ENCODE data around the gene COL1A1.

COL1A1 gene

DNA sequence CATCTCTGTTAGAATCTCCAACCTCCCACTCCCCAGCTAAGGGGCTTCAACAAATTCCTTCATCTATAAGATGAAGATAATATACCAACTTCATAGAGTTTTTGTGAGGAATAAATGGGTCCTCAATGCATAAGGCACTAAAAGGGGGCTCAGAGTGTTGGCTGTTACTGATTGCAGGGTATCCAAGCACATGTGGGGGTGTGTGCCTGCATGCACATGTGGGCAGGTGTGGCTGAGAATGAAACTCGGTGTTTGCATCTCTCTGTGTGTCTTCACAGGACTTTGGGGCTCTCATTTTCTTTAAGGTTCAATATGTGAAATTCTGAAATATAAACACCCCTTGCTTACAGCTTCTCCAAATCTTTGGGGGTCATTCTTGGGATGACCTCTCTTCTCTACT is 46.8 kb downstream of the COL1A1 start:
- no peak for DNase-seq (ENCODE audit: low read depth in 2 of 2)

DNA sequence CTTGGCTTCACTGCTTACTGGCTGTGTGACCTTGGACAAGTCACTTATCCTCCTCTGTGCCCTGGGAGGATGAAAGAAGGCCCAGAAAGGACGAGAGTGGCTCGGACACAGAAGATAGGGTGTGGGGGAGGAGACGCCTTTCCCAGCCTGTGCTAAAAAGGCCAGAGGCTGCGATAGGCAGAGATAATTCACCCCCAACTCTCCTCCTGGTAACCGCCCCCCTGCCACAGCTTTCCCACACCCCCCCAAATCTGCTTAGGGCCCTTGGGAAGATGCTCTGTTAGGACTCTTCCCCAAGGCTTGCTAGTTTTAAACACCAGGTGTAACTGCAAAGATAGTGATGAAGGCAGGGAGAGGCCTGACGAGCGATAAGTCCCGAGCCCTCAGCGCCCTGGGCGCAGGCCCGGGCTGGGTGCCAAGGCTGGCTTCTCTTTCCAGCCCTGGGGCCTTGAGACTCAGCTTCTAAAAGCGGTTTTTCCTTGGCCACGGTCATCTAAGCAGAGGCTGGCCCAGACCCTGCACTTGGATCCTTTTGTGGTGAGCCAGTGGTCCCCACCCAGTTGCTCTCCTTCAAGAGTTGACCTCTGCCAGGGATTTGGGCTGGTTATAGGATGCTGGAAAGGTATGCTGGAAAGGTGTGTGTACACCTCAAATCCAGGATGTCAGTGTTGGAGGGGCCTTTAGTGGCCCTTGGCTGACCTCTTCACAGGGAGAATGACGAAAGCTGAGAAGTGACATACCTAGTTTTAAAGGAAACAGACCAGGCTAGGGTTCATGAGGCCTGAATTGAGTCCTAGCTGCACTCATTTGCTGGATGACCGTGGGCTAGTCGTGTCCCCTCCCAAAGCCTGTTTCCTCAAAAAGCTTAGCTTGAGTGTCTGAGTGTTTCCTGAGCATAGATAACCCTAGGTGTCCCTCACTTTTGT is 47.5 kb downstream of the COL1A1 start:
- no peak for DNase-seq (ENCODE audit: low read depth in 2 of 2)

DNA sequence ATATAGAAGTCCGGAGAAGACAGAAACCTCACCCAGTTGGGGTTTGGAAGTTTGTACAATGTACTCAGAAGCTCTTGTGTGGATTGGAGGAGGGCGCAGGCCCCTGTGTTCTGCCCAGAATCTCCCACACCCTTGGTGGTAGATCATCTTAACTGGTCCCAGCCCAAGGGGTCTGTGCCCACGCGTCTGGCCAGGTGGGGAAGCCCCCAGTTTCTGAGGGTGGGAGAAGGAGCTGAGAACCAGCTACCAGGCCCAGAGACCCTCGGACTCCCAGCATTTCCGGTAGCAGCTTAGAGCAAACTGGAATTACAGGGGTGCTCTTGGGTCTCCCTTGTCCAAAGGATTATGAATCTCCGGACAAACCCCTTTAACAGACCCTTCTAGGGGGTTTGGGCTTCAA is 48.7 kb downstream of the COL1A1 start:
- DNase-seq (ENCODE audit: low read depth in 2 of 2), result no peak

DNA sequence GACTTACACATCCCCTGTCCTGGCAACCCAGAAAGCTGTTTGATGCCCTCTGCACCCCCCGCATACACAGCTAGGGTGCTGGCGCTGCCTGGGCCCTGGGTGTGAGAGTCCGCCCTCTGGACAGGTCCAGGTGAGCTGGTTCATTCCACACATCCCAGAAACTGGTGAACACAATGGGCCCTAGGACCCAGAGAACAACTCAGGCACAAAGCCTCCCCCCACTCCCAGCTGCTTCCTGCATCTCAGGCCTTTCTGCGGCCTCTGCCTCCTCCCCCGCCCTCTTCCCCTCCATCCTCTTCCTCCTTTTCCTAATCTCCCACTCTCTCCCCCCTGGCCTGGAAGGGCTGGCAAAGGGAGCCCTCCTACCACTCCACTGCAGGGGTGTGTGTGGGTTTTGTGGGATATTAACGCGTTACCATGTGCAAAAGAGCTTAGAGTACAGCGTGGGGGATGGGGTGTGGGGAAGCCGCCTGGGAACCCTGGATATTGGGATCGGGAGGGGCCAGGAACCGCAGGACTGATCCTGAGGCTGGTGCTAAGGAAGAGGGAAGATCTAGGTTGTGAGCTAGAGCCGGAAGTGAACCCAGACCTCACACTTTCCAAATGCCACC is 49.4 kb downstream of the COL1A1 start:
- no peak for DNase-seq (ENCODE audit: low read depth in 2 of 2)

DNA sequence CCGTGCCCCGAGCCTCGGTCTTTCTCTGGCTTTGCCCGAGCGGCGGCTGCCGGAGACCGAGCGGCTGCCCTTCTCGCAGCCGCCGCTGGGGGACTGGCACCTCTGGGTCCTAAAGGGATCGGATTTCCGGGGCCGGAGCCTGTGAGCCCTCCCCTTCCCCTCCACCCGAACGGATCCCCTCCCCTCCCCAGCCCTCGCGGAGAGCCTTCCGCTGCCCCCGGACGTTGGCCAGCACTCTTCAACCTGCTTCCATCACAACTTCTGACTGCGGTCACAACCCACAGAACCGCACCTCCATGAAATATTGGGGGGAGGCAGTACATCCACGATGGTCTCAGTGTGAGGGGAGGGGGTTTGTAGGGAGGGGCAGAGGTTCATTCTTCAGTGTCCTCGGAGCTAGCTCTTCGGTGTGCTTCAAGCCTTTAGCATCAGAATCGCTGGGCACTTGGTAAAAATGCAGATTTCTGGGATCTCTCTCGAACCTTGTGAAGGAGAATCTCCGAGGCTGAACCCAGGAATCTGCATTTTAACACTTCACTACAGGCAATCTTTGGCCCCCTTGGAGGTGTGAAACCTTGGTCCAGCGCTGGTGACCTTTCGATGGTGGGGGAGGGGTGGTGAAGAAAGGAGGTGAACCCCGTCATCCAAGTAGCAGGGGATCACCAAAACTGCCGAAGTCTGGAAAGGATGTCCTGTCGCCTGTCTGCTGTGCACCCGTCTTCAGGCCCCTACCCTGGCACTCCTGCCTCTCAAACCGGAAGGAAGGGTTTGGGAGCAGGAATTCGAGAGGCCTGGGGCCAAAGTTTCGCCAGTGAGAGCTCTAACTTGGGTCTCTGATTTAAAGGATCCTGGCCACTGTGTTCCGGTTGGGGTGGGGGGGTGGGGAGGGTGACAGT is 50.1 kb downstream of the COL1A1 start:
- DNase-seq (ENCODE audit: low read depth in 2 of 2), result peak; percentile 45 to 72

DNA sequence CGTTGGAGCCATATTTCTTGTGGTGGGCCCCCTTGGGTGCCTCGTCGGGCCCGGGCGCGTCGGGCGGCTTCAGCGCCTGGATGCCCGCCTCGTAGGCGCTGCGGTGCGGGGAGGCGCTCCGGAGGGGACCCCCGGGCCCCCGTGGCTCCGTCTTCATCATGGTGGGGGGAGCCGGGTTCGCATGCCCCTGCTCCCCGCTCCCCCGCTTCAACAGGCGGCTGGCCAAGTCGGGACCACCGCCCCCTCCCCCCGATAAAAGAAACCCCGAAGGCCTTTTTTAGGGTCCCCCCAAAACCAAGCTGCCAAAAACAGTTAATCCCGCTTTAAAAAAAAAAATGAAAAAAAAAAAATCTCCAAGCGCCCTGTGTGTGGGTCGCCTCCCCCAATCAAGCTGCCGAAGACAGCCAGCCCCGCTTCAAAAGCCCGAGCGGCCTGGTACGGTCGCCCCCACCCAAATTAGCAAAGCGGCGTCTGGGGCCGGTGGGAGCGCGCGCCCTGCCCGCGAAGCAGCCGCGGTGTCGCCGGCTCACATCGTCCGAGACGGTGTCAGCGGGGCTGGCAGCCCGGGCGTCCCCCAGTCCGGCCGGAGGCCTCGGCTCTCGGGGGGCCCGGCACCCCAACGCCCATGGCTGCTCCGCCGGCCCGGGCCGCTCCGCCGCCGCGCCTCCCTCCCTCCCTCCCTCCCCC is 50.9 kb downstream of the COL1A1 start, which contains the start of gene PPP1R9B:
Gene PPP1R9B, minus strand, starts transcription at position 324 of the 687 bp plus-strand sequence. Its CDS starts 164 bp downstream, at position 160.
- no peak for DNase-seq (ENCODE audit: low read depth in 2 of 2)

DNA sequence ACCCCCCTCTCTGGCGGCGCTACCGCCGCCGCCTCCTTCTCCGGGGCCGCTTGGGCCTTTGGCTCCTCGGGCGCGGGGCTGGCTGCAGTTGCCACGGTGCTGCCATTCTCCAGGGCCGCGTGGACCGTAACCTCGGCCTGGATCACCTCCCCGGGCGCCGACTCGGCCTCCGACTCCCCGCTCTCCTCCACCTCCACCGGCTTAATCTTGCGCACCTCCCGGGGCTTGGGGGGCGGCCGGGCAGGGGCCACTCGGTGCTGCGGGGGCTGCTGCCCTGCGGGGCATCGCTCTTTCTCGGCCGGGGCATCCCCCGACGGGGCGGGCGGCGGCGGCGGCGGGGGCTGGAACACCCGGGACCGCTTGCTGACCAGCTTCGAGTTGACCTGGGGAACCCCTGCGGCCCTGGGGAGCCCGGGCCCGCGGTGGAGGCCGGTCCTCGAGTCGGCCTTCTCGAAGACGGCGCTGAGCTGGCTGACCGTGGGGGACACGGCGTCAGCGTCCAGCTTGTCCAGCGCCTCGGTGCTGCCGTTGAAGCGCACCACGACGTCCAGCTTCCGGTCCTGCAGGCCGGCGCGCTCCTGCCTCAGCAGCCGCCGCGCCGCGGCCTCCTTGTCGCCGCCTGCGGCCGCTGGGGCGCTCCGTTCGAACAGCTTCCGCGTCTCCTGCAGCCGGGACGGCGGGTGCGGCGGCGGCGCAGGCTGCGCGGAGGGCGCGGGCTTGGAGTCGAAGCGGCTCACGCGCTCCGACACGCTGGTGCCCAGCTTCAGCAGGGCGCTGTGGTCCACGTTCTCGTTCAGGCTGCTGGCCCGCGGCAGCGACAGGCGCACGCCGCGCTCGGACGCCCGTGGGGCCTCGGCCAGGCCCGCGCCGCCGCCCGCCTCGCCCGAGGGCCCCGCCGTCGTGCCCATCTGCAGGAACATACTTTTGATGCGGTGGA is 51.7 kb downstream of the COL1A1 start:
- DNase-seq (ENCODE audit: low read depth in 2 of 2), result no peak

DNA sequence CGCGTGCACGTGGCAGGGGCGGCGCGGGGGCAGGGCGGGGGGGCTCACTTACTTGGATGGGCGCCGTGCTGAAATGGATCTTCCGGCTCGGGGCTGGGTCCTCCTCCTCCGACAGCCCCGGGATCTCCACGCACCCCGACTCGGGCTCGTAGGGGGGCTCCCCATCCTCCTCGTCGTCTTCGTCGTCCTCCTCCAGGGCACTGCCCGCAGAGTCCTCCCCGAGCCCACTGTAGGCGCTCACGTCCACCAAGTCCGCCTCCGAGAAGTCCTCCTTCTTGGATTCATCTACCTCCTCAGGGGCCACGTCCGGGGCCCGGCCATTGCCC is 52.4 kb downstream of the COL1A1 start:
- no peak for DNase-seq (ENCODE audit: low read depth in 2 of 2)

DNA sequence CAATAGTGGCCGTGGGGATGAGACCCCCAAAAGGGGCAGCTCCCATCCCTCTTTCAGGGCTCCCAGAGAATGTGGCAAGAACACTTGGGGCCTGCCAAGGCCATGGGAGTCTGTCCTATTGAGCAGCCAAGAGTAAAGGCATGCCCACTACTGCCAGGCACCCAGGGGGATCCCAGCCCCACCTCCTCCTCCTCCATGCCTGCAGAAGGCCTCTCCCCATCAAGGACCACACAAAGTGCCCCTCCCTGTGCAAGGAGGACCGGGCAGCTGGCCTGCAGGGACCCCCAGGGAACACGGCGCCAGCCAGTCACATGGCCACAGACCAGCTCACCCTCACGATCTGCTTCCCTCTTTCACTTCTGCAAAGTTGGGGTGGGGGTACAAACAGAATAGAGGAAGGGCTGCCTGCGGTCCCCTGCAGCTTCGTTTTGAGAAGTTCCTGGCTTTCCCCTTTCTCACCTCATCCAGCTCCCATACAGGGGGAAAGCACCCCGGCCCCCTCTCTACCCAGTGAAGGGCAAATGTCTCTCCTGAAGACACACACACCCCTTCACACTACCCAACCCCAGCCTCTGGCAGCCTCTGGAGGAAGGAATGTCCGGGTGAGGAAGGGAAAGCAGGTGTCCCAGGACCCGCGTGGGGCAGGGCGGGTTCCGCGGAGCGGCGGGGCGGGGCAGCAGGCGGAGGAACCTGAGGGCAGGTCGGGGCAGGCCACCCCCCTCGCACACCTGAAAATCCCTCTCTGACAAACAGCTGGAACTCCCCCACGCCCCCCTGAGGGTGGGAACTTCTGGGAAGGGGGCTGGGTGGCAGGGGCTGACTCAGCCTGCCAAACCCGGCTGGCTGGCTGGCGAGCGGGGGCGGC is 53.0 kb downstream of the COL1A1 start:
- peak in 1 of 2 donors; percentile 83 for DNase-seq (ENCODE audit: low read depth in 2 of 2)

DNA sequence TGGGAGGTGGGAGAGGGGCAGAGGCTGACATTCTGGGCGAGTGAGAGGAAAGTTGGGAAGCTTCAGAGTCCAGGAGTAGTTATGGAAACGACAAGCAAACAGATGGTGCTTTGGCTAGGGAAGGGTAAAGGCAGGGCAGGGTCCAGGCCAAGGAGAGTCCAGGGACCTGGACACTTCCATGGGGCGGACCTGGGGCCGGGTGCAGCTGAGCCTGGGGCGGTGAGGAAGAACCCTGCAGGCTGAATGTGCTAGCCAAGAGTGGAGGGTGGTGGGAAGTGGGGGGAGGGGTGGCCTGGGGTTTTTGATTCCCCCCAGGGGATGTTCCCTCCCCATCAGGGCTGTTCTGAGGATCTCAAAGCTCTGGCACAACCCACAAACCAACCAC is 53.6 kb downstream of the COL1A1 start:
- no peak for DNase-seq (ENCODE audit: low read depth in 2 of 2)

DNA sequence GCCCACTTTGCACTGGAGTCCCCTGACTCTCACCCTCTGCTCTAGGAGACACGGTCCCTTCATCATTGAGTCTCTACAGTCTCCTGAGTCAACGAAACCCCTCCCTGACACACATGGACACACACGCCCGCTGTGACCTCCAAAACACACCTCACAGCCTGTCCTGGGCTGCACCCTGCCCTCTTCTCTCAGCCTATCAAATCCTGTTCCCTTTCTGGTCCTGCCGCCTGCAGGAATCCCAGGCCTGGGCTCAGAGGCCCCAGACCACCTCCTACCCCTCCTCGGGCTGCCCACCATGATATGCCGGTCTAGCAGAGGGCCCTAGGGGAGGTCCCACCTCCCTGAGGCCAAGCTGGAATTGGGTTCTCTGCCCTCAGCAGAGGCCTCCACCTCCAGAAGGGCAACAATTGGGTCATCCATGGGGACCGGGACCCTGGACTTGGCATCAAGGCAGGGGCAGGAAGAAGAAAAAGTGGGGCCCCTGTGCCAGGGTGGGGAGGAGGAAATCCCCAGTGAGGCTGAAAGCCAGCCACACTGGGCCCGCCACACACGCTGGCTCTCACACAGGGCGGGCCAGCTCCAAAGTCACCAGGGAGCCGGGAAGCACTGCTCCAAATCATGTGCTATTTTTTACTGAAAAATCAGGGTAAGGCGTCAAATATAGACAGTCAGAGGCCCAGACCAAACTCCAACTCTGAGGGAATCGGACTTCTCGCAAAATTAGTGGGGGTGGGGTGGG is 54.3 kb downstream of the COL1A1 start:
- no peak for DNase-seq (ENCODE audit: low read depth in 2 of 2)

DNA sequence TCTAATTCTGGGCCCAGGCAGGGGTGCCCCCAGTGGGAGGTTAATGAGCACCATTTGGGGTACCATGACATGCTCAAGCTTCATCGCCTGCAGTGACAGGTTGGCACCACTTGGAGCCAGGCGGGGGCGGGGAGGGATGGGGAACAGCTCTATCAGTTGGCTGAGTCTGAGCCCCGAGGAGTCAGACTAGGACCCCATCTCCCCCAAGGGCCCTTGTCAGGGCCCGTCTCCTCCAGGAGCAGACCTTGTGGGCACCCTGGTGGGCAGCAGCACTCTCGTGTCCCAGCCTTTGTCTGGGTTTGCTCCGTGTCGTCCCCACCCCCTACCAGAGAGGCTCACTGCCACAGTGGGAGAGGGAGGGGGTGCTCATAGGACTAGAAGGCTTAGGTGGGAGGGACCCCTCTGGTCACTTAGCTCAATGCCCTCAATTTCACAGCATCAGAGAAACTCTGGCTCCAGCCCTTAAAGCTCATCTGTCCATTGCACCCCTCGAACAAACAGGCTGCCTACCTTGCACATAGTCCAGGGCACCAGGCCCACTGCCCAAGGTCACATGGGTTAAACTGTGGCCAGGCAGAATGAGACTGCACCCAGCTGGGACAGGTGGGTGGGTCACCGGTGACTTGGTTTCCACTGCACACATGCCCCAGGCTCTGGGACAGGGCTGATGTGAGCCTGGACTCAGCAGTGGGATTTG is 55.1 kb downstream of the COL1A1 start:
- DNase-seq (ENCODE audit: low read depth in 2 of 2), result no peak

DNA sequence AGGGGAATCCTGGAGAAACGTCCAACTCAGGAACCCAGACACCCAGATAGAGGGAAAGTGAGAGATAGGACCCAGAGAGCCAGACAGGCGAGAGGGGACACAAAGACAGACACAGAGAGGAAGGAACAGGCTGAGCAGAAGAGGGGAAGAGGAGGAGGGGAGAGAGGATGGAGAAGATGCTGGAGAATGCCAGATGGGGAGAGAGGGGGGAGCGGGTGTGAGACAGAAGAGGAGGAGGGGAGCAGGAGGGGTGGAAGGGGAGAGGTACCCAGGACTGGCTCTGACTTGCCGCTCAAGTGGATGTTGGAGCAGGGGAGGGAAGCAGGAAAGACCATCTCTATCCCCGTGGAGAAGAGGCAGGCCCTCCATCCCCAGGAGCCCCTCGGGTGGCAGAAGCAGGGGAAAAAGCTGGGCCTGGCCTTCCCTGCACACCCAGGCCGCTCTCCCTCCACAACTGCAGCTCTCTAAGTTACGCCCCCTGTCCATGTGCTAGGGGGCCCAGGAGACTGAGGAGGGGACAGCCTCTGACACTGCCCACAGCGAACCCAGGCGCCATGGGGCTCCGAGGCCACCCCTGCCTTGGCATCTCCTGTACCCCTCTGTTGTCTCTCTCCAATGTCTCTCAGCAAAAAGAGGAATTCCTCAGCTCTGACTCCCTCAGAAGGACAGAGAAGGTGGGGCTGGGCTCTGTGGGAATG is 55.8 kb downstream of the COL1A1 start:
- no peak for DNase-seq (ENCODE audit: low read depth in 2 of 2)

DNA sequence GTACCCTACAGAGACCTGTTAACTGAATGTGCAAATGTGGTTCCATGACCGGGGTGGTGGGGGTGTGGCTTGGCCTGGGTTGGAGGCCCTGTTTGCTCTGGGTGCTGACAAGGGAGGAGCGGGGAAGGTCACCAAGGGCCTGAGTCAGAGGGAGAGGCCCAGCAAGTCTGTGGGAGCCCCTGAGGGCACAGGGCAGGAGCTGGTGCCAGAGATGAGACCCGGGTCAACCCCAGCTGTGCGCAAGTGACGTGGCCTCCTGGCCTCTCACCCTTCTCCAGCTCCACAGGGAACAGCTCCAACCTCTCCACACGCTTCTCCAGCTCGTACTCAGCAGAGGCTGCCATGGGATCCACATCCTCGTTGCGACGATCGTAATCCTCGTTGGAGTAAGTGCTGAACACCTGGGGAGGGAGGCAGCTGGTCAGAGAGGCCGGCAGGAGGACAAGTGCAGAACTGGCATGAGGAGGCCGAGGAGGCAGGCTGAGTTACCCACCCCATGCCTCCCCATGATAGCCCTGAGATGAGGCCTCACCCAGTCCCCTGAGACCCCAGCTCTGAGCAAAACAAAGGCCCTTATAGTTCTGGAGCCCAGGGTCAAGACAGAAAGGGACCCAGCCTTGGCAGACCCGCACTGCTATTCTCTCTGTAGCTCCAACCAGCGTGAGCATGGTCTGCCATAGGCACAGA is 56.4 kb downstream of the COL1A1 start:
- no peak for DNase-seq (ENCODE audit: low read depth in 2 of 2)

DNA sequence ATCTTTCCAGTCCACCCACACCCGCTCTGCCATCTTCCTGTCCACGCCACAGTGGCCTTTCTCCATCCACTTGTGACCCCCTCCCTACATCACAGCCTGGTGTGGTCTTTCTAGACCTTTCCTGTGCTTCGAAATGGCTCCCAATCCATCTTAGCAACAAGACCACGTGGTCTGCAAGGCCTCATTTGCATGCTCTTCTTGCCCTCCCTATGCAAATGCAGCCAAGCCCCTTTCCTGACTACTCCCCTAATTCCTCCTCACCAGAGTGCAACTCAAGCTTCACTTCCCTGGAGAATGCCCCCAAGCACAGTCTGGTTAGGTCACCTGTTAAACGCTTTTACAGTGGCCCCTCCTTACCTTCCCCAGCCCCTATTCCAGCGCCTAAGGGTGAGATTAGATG is 57.1 kb downstream of the COL1A1 start:
- no peak for DNase-seq (ENCODE audit: low read depth in 2 of 2)

DNA sequence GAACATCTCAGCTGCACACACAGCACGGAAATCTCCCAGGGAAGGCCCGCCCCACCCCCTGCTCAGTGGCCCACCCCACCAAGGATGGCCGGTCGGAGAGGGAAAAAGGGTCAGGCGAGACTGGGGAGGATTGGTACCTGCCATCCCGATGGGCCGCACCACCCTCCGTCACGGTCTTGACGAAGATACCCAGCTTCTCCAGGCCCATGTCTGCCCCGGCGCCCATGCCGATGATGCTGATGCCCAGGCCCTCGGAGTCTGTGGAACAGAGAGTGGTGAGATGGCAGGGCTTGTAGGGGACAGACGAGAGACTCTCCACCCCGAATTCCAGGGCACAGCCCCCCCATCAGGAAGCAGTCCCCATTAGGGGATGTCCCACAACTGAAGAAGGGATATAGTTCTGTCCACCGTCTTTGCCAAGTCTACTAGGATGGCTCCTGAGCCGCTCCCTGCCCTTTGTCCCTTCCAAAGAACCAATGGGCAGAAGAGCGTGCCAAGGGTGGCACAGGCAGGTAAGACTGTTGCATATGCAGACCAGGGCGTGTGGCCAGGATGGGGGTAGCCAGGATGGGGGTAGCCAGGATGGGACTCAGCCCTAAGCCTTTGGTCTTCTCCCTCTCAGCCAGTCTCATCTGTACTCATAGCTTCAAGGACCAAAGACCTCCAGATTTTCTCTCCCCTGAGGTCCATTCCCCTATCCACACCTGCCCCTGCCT is 57.8 kb downstream of the COL1A1 start:
- no peak for DNase-seq (ENCODE audit: low read depth in 2 of 2)

DNA sequence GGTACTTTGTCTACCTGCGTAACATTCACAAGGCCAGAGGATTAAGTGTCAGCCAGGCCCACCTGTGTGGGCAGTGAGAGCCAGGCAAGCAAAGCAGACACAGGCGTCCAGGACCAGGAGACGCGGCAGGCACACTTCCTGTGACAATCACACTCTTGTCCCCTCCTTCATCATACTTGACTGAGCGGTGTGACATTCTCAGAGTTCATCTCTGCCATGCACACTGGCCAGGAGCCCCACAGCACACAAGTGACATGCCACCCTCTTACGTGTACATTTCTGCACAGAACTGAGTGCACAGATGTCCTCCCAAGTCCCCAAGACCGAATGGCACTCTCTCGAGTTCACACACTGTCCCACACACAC is 59.7 kb downstream of the COL1A1 start:
- no peak for DNase-seq (ENCODE audit: low read depth in 2 of 2)

All from stimulated activated CD4-positive, alpha-beta T cell treated with anti-CD3 and anti-CD28 coated beads, Interleukin-1b, Interleukin-23, amount 100 ng/mL, for 1 hour (primary cell).